HG03159 (cell line): Measurements from ENCODE around the gene TMEM178B.
"Not testable (repeated sequence)": the region's sequence is repeated elsewhere in the genome, so short reads cannot be mapped to it uniquely, and the experiment has no call there.

ENCODE experiments used
- ATAC-seq: cut with Tn5 transposase; IDR thresholded peaks from one replicate; pipeline ENCODE4 v1.9.1; 2021; ENCODE audit warnings: mild to moderate bottlenecking, moderate library complexity; ENCODE audit not compliant: unreplicated experiment

The TMEM178B gene

DNA sequence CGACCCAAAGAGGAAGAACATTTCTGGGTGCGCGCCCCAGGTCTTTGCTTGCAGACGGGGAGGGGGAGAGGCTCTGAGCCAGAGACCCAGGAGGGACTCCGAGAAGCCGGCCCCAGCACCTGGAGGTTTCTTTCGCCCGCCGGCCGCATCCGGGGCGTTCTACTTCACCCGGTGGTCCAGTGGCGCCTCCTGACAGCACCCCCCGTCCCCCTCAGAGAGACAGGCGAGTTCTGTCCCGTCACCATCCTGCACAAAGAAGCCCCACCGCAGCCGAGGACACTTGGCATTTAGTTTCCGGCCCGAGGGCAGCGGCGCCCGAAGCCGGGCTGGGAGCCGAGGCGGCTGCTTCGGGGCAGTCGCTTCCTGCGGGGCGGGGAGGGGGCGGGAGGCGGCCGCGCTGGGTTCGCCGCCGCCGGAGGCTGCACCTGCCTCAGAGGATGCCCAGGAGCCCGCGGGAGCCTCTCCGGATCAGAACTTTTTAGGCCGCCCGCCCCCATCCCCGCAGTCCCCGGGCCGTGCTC lies at the start of gene TMEM178B:
Gene TMEM178B (plus strand): TSS at position 424 of the 521 bp plus-strand sequence.
- ATAC-seq = no peak

DNA sequence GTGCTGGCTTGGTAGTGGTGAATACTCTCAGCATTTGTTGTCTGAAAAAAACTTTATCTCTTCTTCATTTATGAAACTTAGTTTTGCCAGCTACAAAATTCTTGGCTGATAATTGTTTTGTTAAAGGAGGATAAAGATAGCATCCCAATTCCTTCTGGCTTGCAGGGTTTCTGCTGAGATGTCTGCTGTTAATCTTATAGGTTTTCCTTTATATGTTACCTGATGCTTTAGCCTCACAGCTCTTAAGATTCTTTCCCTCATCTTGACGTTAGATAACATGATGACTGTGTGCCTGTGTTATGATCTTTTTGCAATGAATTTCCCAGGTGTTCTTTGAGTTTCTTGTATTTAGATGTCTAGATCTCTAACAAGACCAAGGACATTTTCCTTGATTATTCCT lies 49.2 kb upstream of the TMEM178B start:
- no peak for ATAC-seq

DNA sequence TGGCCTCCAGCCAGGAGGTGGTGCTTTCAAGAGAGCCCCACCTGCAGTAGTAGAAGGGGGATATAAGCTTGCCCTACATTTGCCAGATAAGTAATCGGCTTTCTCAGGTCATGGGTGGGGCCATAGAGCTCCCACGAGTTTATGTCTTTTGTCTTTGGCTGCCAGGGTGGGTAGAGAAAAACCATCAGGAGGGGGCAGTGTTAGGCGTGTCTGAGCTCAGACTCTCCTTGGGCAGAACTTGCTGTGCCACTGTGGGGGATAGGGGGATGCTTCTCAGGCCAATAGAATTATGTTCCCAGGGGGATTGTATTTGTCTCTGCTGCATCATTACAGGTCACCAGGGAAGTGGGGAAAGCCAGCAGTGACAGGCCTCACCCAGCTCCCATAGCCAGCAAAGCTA lies 46.8 kb upstream of the TMEM178B start:
- ATAC-seq = no peak

DNA sequence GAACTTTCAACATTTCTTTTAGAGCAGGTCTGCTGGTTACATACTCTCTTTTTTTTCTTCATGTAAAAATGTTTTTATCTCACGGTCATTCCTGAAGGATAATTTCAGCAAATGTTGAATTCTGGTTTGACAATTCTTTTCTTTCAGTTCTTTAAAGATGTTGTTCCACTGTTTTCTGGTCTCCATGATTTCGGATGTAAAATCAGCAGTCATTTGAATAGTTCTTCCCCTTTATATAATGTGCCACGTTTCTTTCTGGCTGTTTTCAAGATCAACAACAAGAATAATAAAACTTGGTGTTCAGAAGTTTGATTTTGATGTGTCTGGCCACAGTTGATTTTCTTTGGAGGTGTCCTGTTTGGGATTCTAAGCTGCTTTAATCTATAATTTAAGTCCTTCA lies 45.1 kb upstream of the TMEM178B start:
- no peak for ATAC-seq

DNA sequence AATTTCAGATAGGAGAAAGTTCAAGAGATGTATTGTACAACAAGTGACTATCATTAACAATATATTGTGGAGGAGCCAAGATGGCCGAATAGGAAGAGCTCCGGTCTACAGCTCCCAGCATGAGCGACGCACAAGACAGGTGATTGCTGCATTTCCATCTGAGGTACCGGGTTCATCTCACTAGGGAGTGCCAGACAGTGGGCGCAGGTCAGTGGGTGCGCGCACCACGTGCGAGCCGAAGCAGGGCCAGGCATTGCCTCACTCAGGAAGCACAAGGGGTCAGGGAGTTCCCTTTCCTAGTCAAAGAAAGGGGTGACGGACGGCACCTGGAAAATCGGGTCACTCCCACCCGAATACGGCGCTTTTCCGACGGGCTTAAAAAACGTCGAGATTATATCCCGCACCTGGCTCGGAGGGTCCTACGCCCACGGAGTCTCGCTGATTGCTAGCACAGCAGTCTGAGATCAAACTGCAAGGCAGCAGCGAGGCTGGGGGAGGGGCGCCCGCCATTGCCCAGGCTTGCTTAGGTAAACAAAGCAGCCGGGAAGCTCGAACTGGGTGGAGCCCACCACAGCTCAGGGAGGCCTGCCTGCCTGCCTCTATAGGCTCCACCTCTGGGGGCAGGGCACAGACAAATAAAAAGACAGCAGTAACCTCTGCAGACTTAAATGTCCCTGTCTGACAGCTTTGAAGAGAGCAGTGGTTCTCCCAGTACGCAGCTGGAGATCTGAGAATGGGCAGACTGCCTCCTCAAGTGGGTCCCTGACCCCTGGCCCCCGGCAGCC lies 41.1 kb upstream of the TMEM178B start:
- ATAC-seq = not testable (repeated sequence)

DNA sequence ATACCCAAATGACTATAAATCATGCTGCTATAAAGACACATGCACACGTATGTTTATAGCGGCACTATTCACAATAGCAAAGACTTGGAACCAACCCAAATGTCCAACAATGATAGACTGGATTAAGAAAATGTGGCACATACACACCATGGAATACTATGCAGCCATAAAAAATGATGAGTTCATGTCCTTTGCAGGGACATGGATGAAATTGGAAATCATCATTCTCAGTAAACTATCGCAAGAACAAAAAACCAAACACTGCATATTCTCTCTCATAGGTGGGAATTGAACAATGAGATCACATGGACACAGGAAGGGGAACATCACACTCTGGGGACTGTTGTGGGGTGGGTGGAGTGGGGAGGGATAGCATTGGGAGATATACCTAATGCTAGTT lies 35.8 kb upstream of the TMEM178B start:
- not testable (repeated sequence) for ATAC-seq

DNA sequence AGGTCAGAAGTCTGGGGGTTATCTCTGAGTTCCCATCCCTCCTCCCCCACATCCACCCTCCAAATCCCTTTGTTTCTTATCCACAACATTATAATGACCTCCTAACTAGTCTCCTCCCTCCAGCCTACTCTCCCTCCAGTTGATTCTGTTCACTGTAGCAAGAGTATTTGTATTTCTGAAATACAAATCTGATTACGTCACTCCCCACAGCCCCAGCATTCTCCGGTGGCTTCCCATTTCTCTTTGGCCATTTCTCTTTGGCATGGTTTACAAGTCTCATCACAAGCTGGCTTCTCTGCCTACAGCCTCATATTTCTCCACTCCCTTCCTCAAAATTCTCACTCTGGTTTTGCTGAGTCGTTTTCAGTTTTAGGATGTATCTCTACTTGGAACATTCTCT lies 34.5 kb upstream of the TMEM178B start:
- ATAC-seq = no peak

GRCh38 chr7:141042222-141043193 lies 31.4 kb upstream of the TMEM178B start:
- no peak for ATAC-seq

- no peak for ATAC-seq
Observed at GRCh38 chr7:141043616-141044015, 30.2 kb upstream of the TMEM178B start.

- ATAC-seq = no peak
Observed at GRCh38 chr7:141045126-141045841, 28.6 kb upstream of the TMEM178B start.

DNA sequence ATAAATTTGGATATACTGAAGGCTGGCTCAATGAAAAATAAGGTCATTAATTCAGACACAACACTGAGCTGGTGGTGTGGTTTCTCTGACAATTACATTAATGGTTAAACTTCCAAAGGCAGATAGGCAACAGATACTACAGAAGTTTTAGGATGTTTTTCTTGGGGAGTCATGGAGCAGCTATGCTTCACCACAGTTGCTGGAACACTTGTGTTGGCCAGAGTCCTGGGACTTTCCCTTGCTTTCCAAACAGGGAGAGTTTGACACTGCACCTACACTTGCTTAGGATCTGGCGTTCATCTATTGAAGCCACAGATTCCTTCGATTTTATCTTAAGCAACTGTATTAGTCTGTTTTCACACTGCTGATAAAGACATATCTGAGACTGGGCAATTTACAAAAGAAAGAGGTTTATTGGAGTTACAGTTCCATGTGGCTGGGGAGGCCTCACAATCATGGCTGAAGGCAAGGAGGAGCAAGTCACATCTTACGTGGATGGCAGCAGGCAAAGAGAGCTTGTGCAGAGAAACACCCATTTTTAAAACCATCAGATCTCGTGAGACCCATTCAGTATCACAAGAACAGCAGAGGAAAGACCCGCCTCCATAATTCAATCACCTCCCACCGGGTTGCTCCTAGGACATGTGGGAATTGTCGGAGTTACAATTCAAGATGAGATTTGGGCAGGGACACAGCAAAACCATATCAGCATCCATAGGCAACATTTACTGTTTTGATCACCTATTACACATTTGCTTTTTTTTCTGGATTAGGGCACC lies 27.8 kb upstream of the TMEM178B start:
- no peak for ATAC-seq

DNA sequence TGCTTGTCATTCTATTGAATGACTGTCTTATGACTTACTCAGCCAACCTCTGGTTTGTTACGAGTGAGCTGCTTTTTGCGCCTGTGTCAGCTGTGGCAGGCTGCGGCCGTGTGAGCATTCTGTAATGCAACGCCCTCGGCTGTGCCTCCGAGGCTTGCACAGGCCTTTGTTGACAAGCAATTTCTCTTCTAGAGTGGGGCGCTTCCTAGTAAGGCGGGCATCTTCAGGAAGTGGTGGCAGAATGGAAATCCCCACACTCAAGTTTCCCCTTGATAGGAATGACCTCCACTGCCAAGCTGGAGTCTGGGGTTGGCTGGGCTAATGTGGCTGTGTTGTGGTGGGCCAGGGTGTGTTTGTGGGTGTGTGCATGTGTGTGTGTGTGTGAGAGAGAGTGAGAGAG lies 20.2 kb upstream of the TMEM178B start:
- no peak for ATAC-seq

GRCh38 chr7:141055146-141055545 lies 18.7 kb upstream of the TMEM178B start:
- no peak for ATAC-seq

DNA sequence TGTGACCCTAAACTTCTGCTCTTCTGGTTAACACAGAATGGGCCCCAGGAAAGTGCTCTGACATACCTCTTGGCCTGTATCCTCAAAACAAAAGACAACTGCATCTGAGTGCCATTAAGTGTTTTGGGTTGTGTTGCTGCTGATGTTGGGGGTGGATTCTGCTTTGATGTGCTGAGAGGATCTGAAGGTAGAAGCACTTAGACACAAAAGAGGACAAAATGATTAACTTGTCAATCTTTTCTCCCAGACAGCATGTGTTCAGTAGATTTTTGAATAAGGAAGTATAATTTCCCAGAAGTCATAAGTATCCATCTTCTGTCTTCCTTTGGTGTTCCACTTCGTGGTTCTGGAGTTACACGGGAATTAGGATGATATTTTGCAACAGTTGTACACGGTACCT lies 16.1 kb upstream of the TMEM178B start:
- ATAC-seq = no peak

- not testable (repeated sequence) for ATAC-seq
Observed at GRCh38 chr7:141067856-141068255, 6.0 kb upstream of the TMEM178B start.

DNA sequence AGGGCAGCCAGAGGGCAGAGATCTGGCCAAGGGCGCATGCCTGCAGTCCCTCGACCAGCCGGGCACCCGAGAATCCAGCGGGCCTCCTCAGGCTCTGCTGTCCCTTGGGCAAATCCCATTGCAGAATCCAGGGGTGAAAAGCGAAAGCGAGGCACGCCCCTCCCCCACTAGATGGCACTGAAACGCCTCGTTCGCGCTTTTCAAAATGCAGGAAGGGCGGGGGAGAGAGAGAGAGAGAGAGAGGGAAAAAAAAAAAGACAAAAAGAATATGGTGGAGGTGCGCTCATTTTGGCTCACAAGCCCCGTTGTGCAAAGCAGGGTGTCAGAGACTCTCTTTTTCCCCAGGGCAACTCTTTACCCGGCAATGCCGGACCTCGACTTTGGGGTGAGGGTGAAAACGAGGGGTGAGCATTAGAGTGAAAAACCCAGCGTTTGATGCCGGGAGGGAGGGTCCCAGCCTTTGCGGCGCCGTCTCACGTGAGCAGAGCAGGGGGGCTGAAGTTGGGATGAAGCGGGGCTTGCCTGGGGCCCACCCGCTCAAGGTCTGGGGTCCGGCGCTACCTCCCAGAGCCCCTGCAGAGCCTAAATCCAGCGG lies 2.5 kb upstream of the TMEM178B start:
- no peak for ATAC-seq

- ATAC-seq = no peak
Observed at GRCh38 chr7:141071855-141072547, 1.9 kb upstream of the TMEM178B start.

DNA sequence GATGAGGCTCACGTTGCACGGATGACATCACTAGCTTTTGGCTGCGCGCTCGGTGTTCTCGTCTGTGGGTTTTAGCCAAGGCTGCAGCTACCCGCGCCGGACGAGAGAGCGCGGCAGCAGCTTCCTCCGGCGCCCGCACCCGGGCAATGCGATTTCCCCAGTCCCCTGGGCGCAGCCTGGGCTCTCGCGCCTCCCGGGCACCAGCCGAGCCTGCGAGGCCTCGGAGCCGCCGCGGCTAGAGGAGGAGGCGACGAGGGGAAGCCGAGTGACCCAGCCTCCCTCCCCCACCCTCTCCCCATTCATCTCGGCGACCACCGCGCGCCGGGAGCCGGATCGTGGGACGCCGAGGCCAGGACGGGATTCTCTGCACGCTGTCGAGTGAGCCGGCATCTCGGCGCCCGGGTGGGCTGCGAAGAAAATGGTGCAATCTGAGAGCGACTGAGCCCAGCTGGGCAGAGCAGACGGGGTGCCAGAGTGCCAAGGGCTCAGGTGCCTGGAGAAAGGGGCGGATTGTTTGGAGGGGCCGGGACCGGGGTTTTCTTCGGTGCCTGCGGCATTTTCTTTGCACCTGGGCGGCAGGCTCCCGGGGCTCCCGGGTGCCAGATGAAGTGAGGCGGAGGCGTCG lies 1.2 kb upstream of the TMEM178B start:
- no peak for ATAC-seq

- no peak for ATAC-seq
Observed at GRCh38 chr7:141073173-141073640, 657 bp upstream of the TMEM178B start.
